WERI-Rb-1 (cell line): ENCODE measurements around the gene MRPL41.
"Not testable (repeated sequence)": the region's sequence is repeated elsewhere in the genome, so short reads cannot be mapped to it uniquely, and the experiment has no call there.

Experiments used
- DNase-seq: peaks from one replicate; pipeline ENCODE4 v3.0.0-alpha.2; 2020
- H3K27ac ChIP-seq: fragments of 250-450 bp; sonication (Bioruptor Pico); 2 replicates; pipeline ENCODE4 v1.5.1; 2020; ENCODE audit warnings: mild to moderate bottlenecking, moderate library complexity
- H3K27me3 ChIP-seq: fragments of 250-450 bp; sonication (Bioruptor Pico); 2 replicates; pipeline ENCODE4 v1.5.1; 2021; ENCODE audit warnings: mild to moderate bottlenecking, low read depth, moderate library complexity; ENCODE audit not compliant: insufficient read depth, severe bottlenecking
- H3K36me3 ChIP-seq: fragments of 250-450 bp; sonication (Bioruptor Pico); 2 replicates; pipeline ENCODE4 v1.5.1; 2020; ENCODE audit warnings: mild to moderate bottlenecking, moderate library complexity
- H3K4me3 ChIP-seq: 2 replicates; pipeline ENCODE4 v1.5.1; 2011; ENCODE audit warnings: low read depth, mild to moderate bottlenecking, control low read depth, low read length
- H3K9me3 ChIP-seq: fragments of 250-450 bp; sonication (Bioruptor Pico); 2 replicates; pipeline ENCODE4 v1.5.1; 2021; ENCODE audit warnings: mild to moderate bottlenecking, moderate library complexity; ENCODE audit not compliant: severe bottlenecking
- TF ChIP-seq, protein P1 (sequence below): IDR thresholded peaks from 2 replicates; pipeline ENCODE4 v1.5.1; 2011; ENCODE audit warnings: low read depth, mild to moderate bottlenecking, control low read depth, inconsistent platforms, low read length

MRPL41 gene

DNA sequence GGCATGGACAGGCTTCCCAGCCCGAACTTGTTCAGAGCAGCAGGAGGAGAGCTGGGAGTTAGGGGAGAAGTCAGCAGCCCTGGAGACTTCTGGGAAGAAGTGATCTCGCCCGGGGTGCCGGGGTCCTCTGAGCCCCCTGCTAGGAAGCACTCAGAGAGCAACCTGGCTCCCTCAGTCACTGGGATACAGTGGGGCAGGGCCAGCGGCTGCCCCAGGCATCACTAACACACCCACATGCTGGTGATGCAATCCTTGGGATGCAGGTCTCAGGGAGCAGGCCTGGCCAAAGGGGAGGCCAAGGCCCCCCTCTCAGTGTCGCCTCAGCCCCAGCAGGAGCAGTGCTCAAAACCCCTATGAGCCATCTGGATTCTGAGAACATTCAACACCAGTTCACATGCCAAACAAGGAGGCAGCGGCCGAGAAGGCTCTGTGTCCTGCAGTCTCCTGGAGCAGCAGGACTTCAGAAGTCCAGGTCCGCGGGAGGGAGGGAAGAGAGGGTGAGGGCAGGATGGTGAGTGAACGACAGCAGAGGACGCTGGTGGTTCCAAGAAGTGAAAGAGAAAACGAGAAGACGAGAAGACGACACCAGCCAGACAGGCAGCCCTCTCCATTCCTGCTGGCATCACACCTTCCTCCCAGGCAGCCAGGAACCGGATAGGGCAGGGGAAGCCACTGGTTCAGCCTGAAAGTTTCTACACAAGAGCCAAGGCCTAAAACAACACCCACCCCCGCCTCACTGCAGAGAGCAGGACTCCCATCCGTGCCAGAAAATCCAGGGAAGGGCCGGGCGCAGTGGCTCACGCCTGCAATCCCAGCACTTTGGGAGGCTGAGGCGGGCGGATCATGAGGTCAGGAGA, 3.8 kb upstream of the MRPL41 start:
- no peak for DNase-seq
- TF ChIP-seq, protein P1, sequence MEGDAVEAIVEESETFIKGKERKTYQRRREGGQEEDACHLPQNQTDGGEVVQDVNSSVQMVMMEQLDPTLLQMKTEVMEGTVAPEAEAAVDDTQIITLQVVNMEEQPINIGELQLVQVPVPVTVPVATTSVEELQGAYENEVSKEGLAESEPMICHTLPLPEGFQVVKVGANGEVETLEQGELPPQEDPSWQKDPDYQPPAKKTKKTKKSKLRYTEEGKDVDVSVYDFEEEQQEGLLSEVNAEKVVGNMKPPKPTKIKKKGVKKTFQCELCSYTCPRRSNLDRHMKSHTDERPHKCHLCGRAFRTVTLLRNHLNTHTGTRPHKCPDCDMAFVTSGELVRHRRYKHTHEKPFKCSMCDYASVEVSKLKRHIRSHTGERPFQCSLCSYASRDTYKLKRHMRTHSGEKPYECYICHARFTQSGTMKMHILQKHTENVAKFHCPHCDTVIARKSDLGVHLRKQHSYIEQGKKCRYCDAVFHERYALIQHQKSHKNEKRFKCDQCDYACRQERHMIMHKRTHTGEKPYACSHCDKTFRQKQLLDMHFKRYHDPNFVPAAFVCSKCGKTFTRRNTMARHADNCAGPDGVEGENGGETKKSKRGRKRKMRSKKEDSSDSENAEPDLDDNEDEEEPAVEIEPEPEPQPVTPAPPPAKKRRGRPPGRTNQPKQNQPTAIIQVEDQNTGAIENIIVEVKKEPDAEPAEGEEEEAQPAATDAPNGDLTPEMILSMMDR: no peak
- Histone ChIP-seq H3K27me3 (no peaks in the 10 kb centered on the region), H3K9me3 (peaks cover 2% of the 10 kb centered on the region), H3K27ac (no peak overlapping the region), H3K36me3 (peaks cover 1% of the 10 kb centered on the region), H3K4me3 (no peak overlapping the region)

DNA sequence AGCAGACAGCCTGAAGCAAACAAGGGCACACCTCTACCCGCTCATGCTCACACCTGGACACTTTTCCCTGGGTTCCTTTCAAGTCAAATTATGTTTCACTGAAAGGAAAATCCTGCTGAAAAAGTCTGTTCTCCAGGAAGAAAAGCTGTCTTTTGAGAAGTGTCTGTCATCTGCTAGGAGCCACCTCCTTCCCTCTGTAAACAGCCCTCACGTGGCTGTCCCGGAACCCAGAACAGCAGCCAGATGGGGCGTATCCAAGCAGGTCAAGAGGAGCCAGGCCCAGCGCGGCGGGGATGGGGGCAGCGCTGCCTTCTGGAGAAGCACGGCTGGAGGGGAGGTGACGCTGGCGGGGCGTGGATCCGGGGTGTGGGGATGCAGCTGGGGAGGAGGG, 1.5 kb upstream of the MRPL41 start, which contains the start of gene PNPLA7:
Gene PNPLA7, minus strand, starts transcription at position 172 of the 391 bp plus-strand sequence. CDS start 205 bp downstream, outside the sequence.
- Histone ChIP-seq H3K36me3 (peaks cover 17% of the 10 kb centered on the region), H3K27ac (peak within 1 kb of the TSS; percentile 81)

DNA sequence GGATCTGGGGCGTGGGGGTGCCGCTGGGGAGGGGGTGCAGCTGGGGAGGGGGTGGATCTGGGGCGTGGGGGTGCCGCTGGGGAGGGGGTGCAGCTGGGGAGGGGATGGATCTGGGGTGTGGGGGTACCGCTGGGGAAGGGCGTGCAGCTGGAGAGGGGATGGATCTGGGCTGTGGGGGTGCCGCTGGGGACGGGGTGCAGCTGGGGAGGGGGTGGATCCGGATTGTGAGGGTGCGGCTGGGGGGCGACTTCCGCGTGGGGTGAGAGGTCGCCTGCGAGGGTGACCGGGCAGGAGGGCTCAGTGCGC, 768 bp upstream of the MRPL41 start:
- H3K27me3 ChIP-seq, H3K9me3 ChIP-seq, DNase-seq: not testable (repeated sequence)
- Histone ChIP-seq H3K36me3 (peaks cover 21% of the 10 kb centered on the region), H3K4me3 (peak overlapping the region; percentile 61), H3K27ac (peak overlapping the region; percentile 81)

More for the DNA sequence above, 1.5 kb upstream of the MRPL41 start, which contains the start of gene PNPLA7:
- peak; percentile 86 for DNase-seq
- Histone ChIP-seq H3K4me3 (peak within 1 kb of the TSS; percentile 61), H3K27me3 (no peaks in the 10 kb centered on the region), H3K9me3 (peaks cover 2% of the 10 kb centered on the region)
- TF ChIP-seq, protein P1: no peak

DNA sequence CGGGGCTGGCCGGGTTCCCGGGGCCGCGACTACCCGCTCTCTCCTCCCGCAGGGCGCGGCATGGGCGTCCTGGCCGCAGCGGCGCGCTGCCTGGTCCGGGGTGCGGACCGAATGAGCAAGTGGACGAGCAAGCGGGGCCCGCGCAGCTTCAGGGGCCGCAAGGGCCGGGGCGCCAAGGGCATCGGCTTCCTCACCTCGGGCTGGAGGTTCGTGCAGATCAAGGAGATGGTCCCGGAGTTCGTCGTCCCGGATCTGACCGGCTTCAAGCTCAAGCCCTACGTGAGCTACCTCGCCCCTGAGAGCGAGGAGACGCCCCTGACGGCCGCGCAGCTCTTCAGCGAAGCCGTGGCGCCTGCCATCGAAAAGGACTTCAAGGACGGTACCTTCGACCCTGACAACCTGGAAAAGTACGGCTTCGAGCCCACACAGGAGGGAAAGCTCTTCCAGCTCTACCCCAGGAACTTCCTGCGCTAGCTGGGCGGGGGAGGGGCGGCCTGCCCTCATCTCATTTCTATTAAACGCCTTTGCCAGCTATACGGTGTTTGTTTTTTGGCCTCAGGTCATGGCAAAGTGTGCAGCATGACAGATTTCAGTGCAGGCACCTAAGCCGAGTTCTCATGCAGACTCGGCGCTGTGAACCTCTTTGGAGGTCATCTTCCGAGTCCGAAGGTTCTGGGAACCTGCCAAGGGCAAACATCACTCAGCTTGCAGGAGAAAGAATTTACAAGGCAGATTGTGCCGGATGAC, 516 bp downstream of the MRPL41 start:
- Histone ChIP-seq H3K27ac (peak overlapping the region; percentile 76), H3K36me3 (peaks cover 32% of the 10 kb centered on the region), H3K9me3 (no peaks in the 10 kb centered on the region), H3K27me3 (no peaks in the 10 kb centered on the region), H3K4me3 (peak overlapping the region; percentile 57)
- DNase-seq: peak; percentile 25
- TF ChIP-seq, protein P1: no peak

DNA sequence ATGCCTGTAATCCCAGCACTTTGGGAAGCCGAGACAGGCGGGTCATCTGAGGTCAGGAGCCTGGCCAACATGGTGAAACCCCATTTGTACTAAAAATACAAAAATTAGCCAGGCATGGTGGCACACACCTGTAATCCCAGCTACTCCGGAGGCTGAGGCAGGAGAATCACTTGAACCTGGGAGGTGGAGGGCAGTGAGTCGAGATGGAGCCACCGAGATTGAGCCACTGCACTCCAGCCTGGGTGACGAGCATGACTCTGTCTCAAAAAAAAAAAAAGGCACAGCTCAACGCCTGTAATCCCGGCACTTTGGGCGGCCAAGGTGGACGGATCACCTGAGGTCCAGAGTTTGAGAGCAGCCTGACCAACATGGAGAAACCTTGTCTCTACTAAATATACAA, 2.0 kb downstream of the MRPL41 start:
- DNase-seq, H3K27ac ChIP-seq, H3K9me3 ChIP-seq, H3K27me3 ChIP-seq, H3K4me3 ChIP-seq: not testable (repeated sequence)
- H3K36me3 ChIP-seq: peaks cover 45% of the 10 kb centered on the region

DNA sequence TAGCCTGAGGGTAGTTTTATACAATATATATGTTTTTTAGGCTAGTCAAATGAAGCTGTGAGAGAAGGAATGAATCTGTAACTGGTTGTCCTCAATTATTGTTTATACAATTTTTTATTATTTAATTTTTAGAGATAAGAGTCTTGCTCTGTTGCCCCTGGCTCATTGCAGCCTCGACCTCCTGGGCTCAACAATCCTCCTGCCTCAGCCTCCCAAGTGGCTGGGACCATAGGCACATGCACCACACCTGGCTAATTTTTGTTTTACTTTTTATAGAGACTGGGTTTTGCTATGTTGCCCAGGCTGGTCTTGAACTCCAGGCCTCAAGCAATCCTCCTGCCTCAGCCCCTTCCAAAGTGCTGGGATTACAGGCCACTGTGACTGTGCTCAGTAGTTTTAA, 2.7 kb downstream of the MRPL41 start:
- no peaks in the 10 kb centered on the region for H3K9me3 ChIP-seq
- no peak overlapping the region for H3K27ac ChIP-seq
- TF ChIP-seq, protein P1: no peak
- DNase-seq: no peak
- H3K4me3 ChIP-seq: no peak overlapping the region
- no peaks in the 10 kb centered on the region for H3K27me3 ChIP-seq
- H3K36me3 ChIP-seq: peaks cover 48% of the 10 kb centered on the region
